Fibroblast of pulmonary artery (primary cell): ENCODE measurements around the gene RHBDF2.

ENCODE experiments used
- DNase-seq: peaks from one replicate; pipeline ENCODE4 v3.0.0-alpha.2; 2010; ENCODE audit warnings: low read depth
- H3K4me3 ChIP-seq: replicated peaks from 2 replicates; pipeline ENCODE4 v1.5.1; 2011; ENCODE audit warnings: low read depth, mild to moderate bottlenecking, control low read depth, low read length, moderate library complexity
- TF ChIP-seq, protein P1 (sequence below): IDR thresholded peaks from 2 replicates; pipeline ENCODE4 v1.5.1; 2011; ENCODE audit warnings: mild to moderate bottlenecking, control low read depth, low read length, inconsistent platforms; ENCODE audit errors: missing control alignments

RHBDF2 gene

DNA sequence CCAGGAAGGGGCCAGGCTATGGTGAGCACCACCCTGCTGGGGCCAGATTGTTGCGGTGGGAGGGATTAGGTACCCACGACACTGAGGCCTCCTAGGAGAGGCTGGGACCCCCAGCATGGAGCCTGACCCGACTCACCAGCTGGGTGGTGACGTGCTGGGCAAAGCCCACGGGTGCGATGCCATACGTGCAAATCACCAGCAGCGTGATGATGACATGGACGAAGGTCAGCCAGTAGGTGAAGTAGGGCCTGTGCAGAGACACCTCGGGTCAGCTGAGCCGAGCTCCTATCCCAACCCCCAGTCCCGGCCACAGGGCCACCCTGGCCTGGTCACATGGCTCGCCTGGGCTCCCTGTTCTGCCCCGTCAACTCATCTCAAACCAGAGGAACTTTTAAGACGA, 26.3 kb downstream of the RHBDF2 start:
- DNase-seq, result no peak
- TF ChIP-seq, protein P1, sequence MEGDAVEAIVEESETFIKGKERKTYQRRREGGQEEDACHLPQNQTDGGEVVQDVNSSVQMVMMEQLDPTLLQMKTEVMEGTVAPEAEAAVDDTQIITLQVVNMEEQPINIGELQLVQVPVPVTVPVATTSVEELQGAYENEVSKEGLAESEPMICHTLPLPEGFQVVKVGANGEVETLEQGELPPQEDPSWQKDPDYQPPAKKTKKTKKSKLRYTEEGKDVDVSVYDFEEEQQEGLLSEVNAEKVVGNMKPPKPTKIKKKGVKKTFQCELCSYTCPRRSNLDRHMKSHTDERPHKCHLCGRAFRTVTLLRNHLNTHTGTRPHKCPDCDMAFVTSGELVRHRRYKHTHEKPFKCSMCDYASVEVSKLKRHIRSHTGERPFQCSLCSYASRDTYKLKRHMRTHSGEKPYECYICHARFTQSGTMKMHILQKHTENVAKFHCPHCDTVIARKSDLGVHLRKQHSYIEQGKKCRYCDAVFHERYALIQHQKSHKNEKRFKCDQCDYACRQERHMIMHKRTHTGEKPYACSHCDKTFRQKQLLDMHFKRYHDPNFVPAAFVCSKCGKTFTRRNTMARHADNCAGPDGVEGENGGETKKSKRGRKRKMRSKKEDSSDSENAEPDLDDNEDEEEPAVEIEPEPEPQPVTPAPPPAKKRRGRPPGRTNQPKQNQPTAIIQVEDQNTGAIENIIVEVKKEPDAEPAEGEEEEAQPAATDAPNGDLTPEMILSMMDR, result no peak
- H3K4me3 ChIP-seq, result no peak overlapping the region

DNA sequence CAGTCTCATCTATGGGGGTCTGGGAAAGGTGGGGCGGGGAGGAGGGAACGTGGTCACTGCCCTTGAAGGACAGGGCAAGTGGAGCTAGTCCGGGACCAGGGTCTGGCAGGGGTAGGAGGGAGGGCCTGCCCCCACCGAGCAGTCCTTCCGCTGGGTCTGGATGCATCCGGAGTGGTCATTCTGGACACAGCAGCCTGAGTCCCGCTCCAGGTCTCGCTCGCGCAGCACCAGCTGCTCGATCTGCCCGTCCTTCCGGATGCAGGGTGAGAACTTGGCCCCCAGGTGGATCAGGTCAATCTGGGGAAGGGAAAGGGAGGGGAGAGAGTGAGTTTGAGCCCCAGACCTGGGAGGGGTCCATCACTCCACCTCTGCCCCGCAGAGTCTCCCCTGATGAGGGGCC, 27.0 kb downstream of the RHBDF2 start:
- DNase-seq, result no peak
- no peak overlapping the region for H3K4me3 ChIP-seq
- TF ChIP-seq, protein P1, result no peak

DNA sequence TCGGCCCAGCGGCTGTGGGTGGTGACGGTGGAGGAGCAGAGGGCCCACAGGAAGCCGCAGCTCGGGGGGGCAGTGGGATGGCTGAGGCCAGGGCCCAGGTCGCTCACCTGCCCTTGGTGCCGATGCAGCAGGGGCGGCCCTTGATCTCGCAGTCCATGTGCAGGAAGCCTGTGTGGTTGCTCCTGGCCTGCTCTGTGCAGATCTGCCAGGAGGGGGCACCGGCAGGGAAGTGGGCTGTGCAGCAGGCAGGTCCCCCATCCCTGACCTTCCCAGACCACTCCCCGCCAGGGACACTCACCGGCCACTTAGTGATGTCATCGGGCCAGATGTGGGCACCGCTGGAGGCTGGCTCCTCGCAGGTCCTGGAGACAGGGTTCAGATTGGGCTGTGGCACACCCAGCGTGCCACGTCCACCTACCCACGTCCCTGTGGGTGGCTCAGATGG, 27.7 kb downstream of the RHBDF2 start:
- H3K4me3 ChIP-seq, result no peak overlapping the region
- TF ChIP-seq, protein P1, result peak; percentile 18
- no peak for DNase-seq

DNA sequence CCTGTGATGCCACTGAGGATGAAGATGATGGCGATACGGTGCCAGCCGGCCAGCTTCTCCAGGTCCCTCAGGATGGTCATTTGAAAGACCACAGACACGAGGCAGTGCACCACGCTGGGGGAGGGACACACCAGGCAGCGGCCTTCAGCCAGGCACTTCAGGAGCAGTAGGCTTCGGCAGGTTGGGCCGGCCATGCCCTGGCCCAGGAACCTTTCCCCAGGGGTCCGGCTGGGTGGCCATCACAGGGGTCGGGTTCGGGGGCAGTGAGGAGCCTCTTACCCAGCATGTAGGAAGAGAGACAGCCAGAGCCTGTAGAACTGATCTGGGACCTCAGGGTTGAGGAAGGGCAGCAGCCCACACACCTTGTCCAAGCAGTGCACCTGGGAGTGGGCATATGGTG, 28.5 kb downstream of the RHBDF2 start:
- DNase-seq, result no peak
- TF ChIP-seq, protein P1, result no peak

DNA sequence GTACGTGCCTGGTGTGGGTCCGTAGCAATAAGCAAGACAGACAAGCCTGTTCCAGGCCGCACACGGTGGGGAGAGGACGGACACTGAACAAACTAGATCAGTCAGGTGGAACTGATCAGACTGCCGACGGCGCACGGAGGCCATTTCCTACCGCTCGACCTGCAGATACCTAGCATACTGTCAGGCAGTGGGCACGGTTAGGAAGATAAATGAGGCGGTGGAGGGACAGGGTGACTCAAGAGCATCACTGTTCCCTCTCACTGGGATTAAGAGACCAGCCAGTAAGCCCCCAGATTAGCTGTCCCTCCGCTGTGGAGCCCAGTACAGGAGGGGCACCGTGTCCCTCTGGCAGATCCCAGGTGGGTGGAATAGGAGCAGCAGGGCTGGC, 29.0 kb downstream of the RHBDF2 start:
- TF ChIP-seq, protein P1, result no peak
- no peak overlapping the region for H3K4me3 ChIP-seq
- DNase-seq, result no peak

More for the DNA sequence above, 28.5 kb downstream of the RHBDF2 start:
- no peak overlapping the region for H3K4me3 ChIP-seq

DNA sequence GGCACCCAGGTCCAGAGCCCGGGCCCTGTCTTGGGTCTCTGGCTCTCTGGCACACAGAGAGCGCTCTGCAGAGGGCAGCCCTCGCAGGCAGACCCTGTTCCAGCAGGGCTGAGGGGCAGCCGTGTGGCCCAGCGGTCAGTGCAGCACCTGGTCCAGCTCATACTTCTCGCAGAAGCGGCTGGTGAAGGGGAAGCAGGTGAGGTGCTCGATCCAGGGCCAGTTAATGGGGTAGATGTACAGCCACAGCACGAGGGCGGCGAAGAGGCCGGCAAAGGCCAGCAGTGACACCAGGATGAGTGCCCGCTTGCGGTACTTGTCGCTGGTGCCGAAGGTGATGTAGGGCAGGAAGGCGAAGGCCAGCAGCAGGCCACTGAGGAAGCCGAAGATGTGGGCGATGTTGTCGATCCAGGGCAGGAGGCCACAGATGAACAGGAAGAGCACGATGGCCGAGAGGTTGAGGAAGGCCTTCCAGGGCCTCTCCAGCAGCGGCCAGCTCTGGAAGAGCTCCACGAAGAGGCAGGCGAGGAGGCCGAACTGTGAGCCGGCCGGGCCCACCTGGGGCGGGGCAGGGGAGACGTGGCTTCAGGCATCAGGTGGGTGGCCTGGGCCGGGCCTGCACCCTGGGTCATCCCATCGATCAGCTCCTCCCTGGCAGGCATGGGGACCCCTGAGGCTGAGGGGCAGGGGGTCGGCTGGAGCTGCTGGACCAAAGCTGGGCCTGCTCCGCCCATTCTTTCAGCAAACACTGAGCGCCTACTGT, 29.5 kb downstream of the RHBDF2 start:
- TF ChIP-seq, protein P1, result no peak
- no peak overlapping the region for H3K4me3 ChIP-seq
- DNase-seq, result no peak

DNA sequence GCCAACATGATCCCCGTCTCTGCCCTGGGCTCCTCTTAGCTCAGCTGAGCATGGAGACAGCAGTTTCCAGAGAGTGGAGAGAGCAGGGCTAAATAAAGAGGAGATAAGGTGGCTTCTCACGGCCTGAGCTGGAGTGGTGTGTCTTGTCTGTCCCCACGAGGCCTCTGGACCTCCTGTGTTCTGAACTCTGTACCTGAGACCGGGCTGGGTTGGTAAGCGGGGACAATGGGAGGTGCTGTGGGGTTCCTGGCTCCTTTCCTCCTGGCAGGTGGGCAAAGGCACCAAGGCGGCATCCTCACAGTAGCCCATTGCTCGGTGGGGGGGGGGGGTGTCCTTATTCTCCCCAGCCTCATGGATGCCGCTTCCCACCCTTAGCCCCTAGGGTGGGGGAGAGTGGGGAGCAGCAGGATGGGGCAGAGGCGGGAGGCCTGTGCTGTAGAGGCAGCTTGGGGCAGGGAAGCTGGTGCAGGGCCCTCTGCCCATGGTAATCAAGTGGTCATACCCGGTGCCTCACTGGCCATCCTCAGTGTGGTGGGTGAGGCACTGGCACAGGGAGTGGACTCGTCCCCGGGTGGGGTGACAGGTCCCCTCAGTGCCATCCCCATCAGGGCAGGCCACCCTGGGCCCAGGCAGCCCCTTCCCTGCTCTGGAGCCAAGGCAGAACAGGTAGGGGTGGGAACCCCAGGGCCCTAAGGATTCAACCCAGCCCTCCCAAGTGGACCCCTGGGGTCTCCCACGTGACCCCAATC, 31.1 kb downstream of the RHBDF2 start:
- H3K4me3 ChIP-seq, result no peak overlapping the region
- TF ChIP-seq, protein P1, result no peak
- no peak for DNase-seq
